ENCODE results near the gene UTP25.
A peak's percentile ranks its signal among the peaks of the same experiment; 100 is the strongest.
"Not testable (repeated sequence)": the region's sequence is repeated elsewhere in the genome, so short reads cannot be mapped to it uniquely, and the experiment has no call there.

UTP25 gene

GRCh38 chr1:209875515-209875914 is 47.7 kb downstream of the UTP25 start:
- no peak for DNase-seq

GRCh38 chr1:209876078-209876800 is 48.5 kb downstream of the UTP25 start:
- no peak for DNase-seq

- no peak for DNase-seq
Observed at GRCh38 chr1:209877087-209877764, 49.5 kb downstream of the UTP25 start.

DNA sequence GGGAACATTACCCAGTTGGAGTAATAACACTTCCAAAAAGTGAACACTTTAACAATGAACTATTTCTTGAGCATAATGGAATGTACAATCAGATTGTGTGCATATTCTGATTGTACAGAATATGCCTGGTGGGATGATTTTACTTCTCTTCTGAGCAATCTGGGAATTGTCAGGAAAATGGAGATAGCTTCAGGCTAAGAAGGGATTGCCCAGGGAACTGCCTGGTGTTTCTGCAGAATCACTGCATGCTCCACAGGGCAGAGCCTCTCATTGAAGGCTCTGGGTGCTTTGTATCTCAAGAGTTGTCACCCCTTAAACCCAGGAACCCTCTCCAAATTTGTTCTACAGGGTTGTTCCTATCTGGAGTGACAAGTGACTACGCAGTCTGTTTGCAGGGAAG is 51.2 kb downstream of the UTP25 start:
- no peak for DNase-seq

GRCh38 chr1:209879539-209879938 is 51.8 kb downstream of the UTP25 start:
- DNase-seq, result no peak

DNA sequence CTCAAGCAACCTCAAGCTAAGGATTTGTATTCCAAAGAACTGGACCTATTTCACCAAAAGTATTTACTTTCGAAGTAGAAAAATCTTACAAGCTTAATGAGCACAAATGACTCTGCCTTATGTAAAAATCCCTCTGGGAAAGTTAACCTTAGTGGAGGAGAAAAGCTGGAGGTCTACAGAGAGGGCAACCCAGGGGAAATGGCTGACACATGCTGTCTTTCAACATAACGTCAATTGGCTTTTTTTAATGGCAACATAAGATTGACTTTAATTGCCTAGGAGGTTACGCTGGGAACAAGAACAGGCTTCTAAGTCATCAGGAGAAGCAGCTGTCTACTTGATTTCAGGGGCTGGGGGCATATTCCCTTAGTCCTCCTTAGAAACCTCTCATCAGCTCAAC is 52.3 kb downstream of the UTP25 start:
- no peak for DNase-seq

DNA sequence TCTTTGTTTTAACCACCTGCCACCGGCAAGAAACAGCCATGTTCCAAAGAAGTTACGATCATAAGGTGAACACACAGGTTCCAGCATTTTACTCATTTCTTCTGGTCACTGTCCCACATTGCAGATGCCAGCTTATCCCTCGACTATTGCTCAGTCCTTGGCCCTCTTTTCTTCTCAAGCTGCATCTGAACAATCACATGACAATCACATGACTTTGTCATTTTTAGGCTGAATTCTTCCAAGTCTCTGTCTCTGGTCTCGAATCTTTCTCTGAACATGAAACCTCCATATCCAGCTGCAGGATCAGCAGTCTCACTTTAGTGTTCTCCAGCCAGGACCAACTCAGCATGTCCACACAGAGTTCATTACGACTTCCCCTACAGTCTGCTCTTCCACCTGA is 53.8 kb downstream of the UTP25 start:
- no peak for DNase-seq

DNA sequence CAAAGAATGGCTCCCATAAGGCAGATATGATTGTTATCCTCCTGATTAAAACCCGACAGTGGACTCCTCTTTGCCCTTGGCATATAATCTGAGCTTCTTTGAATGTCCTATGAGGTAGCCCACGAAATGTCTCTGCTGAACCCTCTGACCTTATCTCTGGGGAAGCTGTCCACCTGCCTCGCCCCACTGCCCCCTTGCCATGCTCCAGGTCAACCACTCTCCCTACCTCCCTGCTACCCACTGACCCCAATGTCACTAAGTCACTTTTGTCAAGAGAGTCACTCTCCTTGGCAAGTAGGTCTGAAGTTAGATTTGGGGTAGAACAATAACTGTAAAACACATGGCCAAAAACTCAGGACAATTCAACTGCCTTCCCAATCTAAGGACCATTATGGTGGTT is 54.5 kb downstream of the UTP25 start:
- no peak for DNase-seq

DNA sequence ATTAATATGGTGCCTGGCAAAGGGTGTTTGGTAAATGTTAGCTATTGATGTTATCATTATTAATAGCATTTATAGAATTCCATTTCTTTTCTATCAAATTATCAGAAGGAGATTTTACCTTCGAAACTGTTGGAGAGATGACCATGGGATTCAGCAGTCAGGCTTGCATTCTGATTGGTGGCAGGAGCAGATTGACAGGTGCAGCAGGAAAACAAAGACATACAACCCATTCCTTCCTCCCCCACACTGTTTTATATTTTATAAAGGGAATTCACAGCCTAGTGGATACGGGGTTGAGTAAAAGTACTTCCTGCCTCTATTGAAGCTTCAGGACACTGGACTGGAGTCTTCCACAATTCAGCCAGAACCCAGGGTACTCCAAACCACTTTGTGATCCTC is 55.2 kb downstream of the UTP25 start:
- DNase-seq, result no peak

- DNase-seq, result no peak
Observed at GRCh38 chr1:209883341-209883971, 55.7 kb downstream of the UTP25 start.

- DNase-seq, result no peak
Observed at GRCh38 chr1:209884249-209884648, 56.5 kb downstream of the UTP25 start.

DNA sequence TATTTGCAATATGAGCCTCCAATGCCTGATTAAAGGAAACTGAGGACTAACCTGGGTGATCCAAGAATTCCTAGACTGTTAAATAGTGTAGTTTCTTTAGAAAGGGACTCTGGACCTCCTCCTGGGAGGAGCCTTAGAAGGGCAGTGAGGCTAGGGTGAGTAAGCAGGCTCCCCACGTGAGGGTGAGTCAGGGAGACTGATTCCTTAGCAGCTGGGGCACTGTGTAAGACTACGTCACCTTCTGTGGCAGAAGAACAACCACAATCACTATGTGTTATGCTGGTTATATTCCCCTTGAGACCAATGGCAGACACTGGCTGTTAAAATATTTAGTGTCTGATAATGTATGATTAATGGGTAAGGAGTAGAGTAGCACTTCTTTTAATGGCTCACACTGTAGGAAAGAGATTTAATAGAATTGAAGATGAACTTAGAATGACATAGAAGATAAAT is 56.9 kb downstream of the UTP25 start:
- peak; percentile 9 for DNase-seq

DNA sequence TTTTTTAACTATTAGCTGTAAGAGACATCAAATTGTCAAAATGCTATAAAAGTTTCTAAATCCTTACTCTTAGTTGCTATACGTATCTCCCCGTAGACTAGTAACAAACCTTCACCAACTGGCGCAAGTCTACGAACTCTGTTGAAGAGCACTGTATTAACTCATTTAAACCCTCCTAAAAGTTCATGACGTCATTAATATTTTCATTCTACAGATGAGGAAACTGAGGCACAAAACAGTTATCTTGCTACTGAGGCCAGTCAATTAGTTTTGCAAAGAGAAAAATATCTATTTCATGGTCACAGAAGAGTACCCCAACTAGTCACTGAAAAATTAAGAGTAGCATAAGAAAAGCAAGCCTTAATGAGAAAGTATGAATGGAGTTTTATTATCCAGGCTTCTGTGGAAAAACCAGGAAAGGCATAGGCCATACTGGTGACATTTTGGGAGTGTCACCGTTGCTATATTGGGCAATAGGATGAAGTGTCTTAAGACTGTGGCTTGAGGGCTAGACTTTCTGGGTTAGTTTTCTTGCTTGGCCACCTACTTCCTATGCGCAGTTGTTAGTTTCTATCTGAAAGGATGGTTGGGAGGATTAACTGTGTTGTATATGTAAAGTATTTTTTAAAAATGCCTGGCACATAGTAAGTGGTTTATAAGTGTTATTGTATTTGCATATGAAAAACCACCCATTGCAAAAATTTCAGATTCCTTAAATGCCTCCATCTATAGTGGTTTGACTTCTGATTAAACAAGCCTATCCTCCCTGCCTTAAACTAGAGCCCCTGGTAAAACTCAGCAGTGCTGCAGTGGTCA is 57.8 kb downstream of the UTP25 start:
- no peak for DNase-seq

DNA sequence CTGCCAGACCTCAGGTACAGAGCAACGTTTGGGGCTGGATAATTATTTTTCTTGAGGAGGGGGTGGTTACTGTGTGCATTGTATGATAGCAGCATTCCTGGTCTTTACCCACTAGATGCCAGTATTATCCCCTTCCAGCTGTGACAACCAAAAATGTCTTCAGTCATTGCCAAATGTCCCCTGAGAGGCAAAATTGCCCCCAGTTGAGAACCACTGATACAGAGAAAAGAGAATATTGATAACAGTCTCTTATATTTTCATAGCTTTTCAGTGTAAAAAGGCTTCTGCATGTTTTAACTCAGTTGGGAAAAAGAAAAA is 58.4 kb downstream of the UTP25 start:
- no peak for DNase-seq

- not testable (repeated sequence) for DNase-seq
Observed at GRCh38 chr1:209888291-209889076, 60.7 kb downstream of the UTP25 start.

DNA sequence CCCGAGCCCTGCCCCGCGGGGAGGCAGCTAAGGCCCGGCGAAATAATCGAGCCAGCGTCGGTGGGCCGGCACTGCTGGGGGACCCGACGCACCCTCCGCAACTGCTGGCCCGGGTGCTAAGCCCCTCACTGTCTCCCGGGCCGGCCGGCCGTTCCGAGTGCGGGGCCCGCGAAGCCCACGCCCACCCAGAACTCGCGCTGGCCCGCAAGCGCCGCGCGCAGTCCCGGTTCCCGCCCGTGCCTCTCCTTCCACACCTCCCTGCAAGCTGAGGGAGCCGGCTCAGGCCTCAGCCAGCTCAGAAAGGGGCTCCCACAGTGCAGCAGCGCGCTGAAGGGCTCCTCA is 61.3 kb downstream of the UTP25 start:
- DNase-seq, result no peak

GRCh38 chr1:209890641-209891330 is 63.0 kb downstream of the UTP25 start:
- DNase-seq, result no peak

DNA sequence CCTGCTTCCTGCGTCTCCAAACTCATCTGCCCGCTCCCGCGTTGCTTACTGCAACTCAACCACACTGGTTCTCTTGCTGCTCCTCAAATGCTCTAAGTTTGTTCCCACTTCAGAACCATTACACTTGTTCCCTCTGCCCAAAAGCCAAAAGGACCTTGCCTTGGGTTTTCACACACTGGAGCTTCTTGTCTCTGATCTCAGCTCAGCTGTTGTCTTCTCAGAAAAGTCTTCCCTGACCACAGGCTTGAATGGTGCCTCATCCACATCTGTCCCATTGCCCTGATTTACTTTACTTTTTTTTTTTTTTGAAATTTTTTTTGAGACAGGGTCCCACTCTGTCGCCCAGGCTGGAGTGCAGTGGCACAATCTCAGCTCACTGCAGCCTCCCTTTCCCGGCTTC is 66.0 kb downstream of the UTP25 start:
- DNase-seq, result no peak

- no peak for DNase-seq
Observed at GRCh38 chr1:209895709-209896108, 67.9 kb downstream of the UTP25 start.

DNA sequence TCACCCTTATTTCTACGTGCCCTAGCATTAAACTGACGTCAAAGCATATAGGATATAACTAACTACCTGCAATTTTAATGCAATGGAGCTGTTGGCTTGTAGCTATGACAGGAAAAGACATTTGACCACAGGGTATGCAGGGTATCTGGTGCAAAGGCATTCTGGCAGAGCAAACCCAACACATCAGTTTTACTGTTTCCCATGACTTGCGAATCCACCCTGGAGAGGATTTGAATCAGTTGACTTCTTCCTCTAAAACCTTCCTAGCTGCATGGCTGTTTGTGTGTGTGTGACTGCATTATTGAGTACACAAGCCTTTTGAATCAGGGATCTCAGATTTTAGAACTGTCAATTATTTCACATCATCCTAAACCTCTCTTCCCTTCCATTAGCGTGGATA is 68.6 kb downstream of the UTP25 start:
- no peak for DNase-seq

DNA sequence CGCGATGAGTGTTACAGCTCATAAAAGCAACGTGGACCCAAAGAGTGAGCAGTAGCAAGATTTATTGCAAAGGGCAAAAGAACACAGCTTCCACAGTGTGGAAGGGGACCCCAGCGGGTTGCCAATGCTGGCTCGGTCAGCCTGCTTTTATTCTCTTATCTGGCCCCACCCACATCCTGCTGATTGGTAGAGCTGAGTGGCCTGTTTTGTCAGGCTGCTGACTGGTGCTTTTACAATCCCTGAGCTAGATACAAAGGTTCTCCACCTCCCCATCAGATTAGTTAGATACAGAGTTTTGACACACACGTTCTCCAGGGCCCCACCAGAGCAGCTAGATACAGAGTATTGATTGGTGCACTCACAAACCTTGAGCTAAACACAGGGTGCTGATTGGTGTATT is 70.5 kb downstream of the UTP25 start:
- not testable (repeated sequence) for DNase-seq

GRCh38 chr1:209898851-209899250 is 71.1 kb downstream of the UTP25 start:
- DNase-seq, result not testable (repeated sequence)

Measured in hematopoietic multipotent progenitor cell treated with erythropoietin and hydrocortisone succinate and interleukin-3 and kit ligand, for 6 days (in vitro differentiated cells).